AG09319 (cell line): ENCODE results near the gene GPR149.

ENCODE experiments used
- DNase-seq: peaks from one replicate; pipeline ENCODE4 v3.0.0-alpha.2; 2010; ENCODE audit warnings: low read depth; ENCODE audit errors: extremely low read depth
- TF ChIP-seq, protein P1 (sequence below): IDR thresholded peaks from 2 replicates; pipeline ENCODE4 v1.5.1; 2011; ENCODE audit warnings: low read depth, mild to moderate bottlenecking, inconsistent platforms, low read length, moderate library complexity

The GPR149 gene

DNA sequence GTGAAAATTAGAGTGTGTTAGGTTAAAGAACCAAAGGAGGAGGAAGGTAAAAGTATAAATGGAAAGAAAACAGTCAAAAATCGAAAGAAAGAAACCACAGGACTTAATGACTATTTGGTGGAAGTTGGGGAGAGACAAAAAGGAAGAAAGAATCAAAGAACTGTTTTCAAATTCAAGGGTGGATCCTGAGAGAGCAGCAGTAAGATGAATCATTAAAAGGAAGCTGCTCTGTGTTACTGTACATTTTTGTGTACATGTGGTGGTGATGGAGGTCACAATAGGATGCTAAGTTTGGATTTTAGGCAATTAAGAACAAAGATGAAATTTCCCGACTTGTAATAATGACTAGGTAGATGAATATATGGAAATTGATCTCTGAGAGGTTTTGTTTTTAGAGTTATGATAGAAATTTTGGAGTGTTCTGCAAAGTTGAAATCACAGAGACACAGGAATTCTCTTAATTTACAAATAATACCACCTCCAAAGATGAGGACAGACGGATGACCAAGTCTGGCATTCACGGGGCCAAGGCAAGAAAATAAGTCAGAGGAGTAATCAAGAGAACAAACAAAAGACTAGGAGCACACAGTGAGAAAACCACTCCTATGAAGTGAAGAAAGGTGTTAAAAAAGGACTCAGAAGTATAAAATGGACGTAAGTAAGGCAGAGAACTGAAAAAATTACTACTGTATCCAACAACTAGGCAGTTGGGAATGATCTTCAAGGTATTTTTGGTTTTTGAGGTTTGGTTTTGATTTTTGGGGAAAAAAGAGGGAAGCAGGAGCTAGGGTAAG lies 112.8 kb downstream of the GPR149 start:
- DNase-seq, result no peak
- TF ChIP-seq, protein P1, sequence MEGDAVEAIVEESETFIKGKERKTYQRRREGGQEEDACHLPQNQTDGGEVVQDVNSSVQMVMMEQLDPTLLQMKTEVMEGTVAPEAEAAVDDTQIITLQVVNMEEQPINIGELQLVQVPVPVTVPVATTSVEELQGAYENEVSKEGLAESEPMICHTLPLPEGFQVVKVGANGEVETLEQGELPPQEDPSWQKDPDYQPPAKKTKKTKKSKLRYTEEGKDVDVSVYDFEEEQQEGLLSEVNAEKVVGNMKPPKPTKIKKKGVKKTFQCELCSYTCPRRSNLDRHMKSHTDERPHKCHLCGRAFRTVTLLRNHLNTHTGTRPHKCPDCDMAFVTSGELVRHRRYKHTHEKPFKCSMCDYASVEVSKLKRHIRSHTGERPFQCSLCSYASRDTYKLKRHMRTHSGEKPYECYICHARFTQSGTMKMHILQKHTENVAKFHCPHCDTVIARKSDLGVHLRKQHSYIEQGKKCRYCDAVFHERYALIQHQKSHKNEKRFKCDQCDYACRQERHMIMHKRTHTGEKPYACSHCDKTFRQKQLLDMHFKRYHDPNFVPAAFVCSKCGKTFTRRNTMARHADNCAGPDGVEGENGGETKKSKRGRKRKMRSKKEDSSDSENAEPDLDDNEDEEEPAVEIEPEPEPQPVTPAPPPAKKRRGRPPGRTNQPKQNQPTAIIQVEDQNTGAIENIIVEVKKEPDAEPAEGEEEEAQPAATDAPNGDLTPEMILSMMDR, result no peak

DNA sequence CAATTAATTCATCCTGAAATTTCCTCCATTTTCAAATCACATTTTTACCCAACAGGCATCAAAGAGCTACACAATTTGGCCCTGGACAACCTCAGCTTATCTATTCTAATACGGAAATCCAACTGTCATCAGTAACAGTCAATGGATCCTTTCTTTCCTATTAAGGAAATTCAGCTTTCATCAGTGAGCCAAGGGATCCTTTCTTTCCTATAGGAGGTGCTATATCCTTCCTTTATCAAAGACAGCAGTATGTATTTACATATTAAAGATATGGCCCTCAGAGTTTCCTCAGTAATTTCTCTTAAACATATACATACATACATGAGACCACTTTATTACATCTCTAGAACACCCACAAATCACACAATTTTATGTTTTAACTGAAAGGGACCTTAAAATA lies 115.8 kb downstream of the GPR149 start:
- TF ChIP-seq, protein P1, result no peak
- DNase-seq, result no peak

DNA sequence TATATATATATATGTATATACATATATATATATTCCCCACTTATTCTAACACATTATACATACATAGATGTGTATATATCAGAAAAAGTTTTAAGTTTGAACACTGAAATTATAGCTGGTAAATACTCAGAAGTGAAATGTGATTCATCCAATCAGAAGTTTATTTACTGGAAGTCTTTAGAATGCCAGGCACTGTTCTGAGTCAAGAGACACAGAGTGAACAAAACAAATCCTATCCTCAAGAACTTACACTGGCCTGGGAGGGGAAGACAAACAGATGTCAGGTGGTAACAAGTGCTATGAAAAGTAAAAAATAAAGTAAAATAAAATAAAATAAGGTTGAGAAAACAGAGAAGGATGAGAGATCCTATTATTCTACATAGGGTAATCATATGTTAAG lies 119.2 kb downstream of the GPR149 start:
- TF ChIP-seq, protein P1, result no peak
- DNase-seq, result no peak

DNA sequence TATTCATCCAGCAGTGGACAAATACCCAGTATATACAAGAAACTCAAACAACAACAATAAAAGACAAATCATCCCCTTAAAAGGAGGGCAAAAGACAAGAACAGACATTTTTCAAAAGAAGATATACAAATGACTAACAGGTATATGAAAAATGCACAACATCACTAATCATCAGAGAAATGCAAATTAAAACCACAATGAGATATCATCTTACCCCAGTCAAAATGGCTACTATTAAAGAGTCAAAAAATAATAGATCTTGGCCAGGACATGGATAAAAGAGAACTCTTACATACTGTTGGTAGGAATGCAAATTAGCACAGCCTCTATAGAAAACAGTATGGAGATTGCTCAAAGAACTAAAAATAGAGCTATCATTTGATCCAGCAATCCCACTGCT lies 122.6 kb downstream of the GPR149 start:
- no peak for DNase-seq
- TF ChIP-seq, protein P1, result no peak

DNA sequence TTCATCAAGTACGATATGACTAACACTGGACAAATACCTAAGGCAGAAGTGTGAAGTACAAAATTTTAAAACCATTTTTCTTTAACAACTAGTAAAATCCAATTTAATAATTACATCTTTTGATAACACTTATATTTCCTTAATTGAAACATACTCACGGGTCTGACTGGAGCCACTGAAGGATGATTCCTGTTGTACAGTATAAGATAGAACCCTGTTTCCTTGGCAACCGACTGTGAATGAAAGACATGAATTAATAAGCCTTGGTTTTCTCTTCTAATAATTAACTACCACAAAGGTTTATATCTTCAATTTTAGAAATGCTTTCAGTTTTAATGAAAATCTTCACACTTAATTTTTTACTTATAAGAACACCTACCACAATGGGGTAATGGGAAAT lies 125.1 kb downstream of the GPR149 start:
- TF ChIP-seq, protein P1, result no peak
- no peak for DNase-seq

DNA sequence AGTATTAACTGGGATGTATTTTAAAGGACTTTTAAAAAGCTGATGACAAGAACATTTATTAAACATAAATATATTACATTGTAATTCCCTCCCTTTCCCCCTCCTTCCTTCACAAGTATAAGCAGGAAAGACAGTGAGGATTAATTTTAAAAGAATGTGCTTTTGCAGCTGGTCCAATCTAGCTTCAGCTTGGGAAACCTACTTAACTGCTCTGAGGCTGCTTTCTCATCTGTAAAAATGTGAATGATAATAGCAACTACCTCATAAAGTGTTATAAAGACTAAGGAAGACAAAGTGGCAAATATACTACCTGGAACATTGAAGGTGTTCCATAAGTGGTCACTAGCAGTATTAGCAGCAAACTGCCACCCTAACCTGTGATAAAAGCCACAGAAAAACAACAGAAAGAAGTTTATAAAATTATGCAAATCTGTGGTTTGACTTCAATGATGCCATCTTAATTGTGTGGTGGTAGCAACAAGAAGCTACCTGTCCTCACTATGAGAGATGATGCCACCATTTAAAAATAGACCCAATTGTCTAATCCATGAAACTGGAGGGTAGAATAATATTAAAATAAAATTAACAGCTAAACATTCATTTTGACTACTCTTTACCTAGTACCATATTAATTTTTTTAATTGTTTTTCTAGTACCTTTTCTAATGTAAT lies 125.7 kb downstream of the GPR149 start:
- TF ChIP-seq, protein P1, result no peak
- DNase-seq, result no peak

DNA sequence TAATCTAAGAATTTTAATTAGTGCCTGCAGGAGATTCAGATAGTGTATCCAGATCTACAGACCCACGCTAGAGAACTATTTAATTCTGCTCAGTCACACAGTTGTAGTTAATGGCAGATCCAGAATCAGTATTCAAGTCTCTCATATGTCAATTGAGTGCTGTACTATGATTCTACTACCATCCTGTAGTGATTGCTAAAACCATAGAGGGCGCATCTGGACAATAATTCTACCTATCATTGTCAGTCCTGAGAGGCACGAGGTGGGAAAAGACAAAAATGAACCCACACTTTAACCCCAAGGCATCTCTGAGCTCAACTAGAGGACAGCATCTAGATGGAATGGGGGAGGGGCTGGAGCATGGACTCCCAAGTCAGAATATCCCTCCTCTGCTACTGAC lies 128.4 kb downstream of the GPR149 start:
- no peak for DNase-seq
- TF ChIP-seq, protein P1, result no peak
